Measurements from ENCODE around the gene KIAA1671. TPM values are rescaled to one million over a fixed set of nuclear protein-coding genes. Genes with fewer than 3 reads are reported as not detected.

The KIAA1671 gene
- total RNA-seq, 2 donors from 2014 or later = 82.5 to 94.3 TPM

DNA sequence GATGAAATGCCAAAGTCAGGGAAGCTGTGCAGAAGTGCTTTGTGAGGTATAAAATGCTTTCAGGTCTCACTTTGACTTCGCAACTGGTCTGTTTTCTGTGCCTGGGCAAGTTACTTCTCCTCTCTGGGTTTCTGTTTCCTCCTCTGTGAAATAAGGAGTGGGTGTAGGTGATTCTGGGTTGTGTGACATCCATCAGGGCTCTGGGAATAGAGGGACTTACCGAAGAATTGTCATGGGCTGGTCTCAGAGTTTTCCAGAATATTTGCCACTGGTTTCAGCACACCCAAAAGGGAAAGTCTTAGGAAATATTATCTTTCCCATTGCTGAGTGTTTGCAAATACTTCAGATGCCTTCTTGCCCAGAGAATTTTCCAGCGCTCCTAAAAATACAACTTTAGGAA lies 118.4 kb downstream of the KIAA1671 start:
- no peak for DNase-seq
- intact Hi-C loops (cut with DNase I) = no loop called here
- no peak overlapping the region for H3K4me3 ChIP-seq
- H3K36me3 ChIP-seq = no peaks in the 10 kb centered on the region
- H3K27ac ChIP-seq = no peak overlapping the region
- H3K4me1 ChIP-seq = no peaks in the 10 kb centered on the region
- no peak overlapping the region for H3K9ac ChIP-seq (ENCODE audit: low read depth in 2 of 2, low read length in 2 of 2)
- H3K27me3 ChIP-seq = no peaks in the 10 kb centered on the region
- no peaks in the 10 kb centered on the region for H3K9me3 ChIP-seq
- TF ChIP-seq, protein P1, sequence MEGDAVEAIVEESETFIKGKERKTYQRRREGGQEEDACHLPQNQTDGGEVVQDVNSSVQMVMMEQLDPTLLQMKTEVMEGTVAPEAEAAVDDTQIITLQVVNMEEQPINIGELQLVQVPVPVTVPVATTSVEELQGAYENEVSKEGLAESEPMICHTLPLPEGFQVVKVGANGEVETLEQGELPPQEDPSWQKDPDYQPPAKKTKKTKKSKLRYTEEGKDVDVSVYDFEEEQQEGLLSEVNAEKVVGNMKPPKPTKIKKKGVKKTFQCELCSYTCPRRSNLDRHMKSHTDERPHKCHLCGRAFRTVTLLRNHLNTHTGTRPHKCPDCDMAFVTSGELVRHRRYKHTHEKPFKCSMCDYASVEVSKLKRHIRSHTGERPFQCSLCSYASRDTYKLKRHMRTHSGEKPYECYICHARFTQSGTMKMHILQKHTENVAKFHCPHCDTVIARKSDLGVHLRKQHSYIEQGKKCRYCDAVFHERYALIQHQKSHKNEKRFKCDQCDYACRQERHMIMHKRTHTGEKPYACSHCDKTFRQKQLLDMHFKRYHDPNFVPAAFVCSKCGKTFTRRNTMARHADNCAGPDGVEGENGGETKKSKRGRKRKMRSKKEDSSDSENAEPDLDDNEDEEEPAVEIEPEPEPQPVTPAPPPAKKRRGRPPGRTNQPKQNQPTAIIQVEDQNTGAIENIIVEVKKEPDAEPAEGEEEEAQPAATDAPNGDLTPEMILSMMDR (IDR thresholded peaks at IDR 0.05) = no peak

DNA sequence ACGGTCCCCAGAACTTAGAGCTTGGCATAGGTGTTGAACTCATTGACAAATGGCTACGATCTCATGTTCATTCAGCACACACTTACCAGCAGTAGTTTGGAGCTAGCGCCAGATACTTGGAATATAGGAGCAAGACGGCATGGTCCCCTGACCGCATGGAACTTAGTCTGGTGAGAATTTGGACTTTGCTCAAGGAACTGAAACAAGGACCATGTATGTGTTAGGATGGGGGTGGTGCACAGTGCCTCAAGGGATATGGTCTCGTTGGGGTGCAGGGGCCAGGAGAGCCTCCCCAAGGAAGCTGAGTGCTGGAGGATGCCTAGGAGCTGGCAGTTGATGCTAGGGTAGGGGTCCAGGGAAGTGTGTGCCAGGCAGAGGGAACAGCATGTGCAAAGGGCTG lies 119.2 kb downstream of the KIAA1671 start:
- Histone ChIP-seq H3K27me3 (no peaks in the 10 kb centered on the region), H3K27ac (no peak overlapping the region), H3K9me3 (no peaks in the 10 kb centered on the region), H3K4me1 (no peaks in the 10 kb centered on the region), H3K4me3 (no peak overlapping the region), H3K36me3 (no peaks in the 10 kb centered on the region), H3K9ac (ENCODE audit: low read depth in 2 of 2, low read length in 2 of 2) (no peak overlapping the region)
- DNase-seq = no peak
- TF ChIP-seq, protein P1 (IDR thresholded peaks at IDR 0.05) = no peak
- intact Hi-C loops (cut with DNase I) = no loop called here

DNA sequence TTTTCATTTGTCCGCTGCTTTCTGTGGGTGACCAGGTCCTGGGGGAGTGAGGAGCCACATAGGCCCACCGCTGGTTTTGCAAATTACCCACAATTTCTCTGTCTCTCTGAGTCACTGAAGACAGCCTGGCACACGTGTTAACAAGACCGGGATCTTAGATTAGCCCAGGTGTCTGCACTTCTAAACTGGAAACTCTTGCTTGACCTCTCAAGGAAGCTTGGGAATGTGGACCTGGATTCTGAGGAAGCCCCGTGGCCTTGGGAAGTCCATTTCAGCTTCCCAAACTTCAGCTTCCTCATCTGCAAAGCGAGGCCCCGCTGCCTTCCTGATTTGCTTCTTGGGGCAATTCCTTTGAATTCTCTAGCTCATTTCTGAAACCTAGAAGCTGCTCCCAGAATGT lies 119.9 kb downstream of the KIAA1671 start:
- Histone ChIP-seq H3K9ac (ENCODE audit: low read depth in 2 of 2, low read length in 2 of 2) (no peak overlapping the region), H3K27me3 (no peaks in the 10 kb centered on the region), H3K27ac (no peak overlapping the region), H3K9me3 (no peaks in the 10 kb centered on the region), H3K4me1 (no peaks in the 10 kb centered on the region), H3K36me3 (no peaks in the 10 kb centered on the region), H3K4me3 (no peak overlapping the region)
- DNase-seq = no peak
- intact Hi-C loops (cut with DNase I) = no loop called here
- TF ChIP-seq, protein P1 (IDR thresholded peaks at IDR 0.05) = no peak

DNA sequence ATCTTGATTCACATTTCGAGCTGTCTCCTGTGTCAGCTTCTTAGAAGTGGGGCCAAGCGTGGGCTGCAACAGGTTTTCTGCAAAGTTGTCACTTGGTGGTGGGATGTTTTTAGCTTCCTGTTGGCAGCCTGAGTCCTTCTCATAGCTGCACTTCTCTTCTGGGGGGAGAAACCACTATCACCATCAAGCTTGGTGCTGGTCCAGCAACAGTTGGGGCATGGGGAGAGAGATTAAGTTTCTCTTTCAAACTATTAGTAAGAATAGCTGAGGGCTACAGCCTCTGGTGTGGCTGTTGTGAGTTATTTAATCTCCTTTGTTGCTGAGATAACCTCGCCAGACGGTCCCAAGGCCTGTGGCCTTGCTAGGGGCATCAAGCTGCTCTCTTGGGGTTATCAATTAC lies 123.8 kb downstream of the KIAA1671 start:
- TF ChIP-seq, protein P1 (IDR thresholded peaks at IDR 0.05) = no peak
- Histone ChIP-seq H3K27me3 (no peaks in the 10 kb centered on the region), H3K4me3 (no peak overlapping the region), H3K27ac (no peak overlapping the region), H3K9me3 (no peaks in the 10 kb centered on the region), H3K4me1 (no peaks in the 10 kb centered on the region), H3K9ac (ENCODE audit: low read depth in 2 of 2, low read length in 2 of 2) (no peak overlapping the region), H3K36me3 (no peaks in the 10 kb centered on the region)
- intact Hi-C loops (cut with DNase I) = no loop called here
- DNase-seq = no peak

DNA sequence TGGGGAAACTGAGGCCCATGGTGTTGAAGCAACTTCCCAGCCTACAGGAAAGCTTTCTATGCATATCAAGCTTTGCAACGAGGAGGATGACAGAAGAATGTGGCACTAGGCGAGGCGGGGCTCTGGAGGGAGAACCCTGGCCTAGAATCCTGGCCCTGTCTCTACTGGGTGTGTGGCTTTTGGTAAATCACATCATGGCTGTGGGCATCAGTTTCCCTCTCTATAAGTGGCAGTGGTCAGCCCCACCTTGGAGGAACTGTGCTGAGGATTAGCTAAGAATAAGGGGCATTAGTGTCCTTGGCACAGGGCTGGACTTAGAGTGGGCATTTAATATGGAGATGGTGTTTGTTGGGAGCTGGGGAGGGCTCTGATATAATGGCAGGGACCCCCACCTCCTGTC lies 124.5 kb downstream of the KIAA1671 start:
- no peak overlapping the region for H3K9ac ChIP-seq (ENCODE audit: low read depth in 2 of 2, low read length in 2 of 2)
- intact Hi-C loops (cut with DNase I) = no loop called here
- H3K36me3 ChIP-seq = no peaks in the 10 kb centered on the region
- TF ChIP-seq, protein P1 (IDR thresholded peaks at IDR 0.05) = no peak
- H3K4me3 ChIP-seq = no peak overlapping the region
- no peaks in the 10 kb centered on the region for H3K9me3 ChIP-seq
- no peak overlapping the region for H3K27ac ChIP-seq
- H3K4me1 ChIP-seq = no peaks in the 10 kb centered on the region
- DNase-seq = no peak
- no peaks in the 10 kb centered on the region for H3K27me3 ChIP-seq

DNA sequence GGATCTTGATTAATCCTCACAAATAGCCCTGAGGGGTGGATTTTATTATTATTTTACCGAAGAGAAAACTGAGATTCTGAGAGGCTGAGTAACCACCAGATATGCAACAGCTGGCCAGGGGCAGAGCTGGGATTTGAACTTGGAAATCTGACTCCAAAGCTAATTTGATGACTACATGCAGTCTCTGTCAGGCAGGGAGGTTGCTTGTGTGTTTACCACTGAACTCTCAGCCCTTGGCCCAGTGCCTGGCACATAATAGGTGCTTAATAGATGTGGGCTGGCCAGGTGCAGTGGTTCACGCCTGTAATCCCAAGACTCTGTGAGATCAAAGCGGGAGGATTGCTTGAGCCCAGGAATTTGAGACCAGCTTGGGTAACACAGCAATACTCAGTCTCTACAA lies 125.4 kb downstream of the KIAA1671 start:
- intact Hi-C loops (cut with DNase I) = no loop called here
- no peak for DNase-seq

More for the DNA sequence above, 125.4 kb downstream of the KIAA1671 start:
- H3K27me3 ChIP-seq = no peaks in the 10 kb centered on the region
- H3K36me3 ChIP-seq = no peaks in the 10 kb centered on the region
- no peak overlapping the region for H3K27ac ChIP-seq
- TF ChIP-seq, protein P1 (IDR thresholded peaks at IDR 0.05) = no peak
- no peaks in the 10 kb centered on the region for H3K4me1 ChIP-seq
- H3K9me3 ChIP-seq = no peaks in the 10 kb centered on the region
- H3K9ac ChIP-seq (ENCODE audit: low read depth in 2 of 2, low read length in 2 of 2) = no peak overlapping the region
- no peak overlapping the region for H3K4me3 ChIP-seq

Data from colonic mucosa (tissue), 4 donors.